GM23338 (cell line): ENCODE data around the gene SKIC8. TPM values are rescaled to one million over a fixed set of nuclear protein-coding genes. Genes with fewer than 3 reads are reported as not detected.
A peak's percentile ranks its signal among the peaks of the same experiment; 100 is the strongest.

Experiments
- ATAC-seq: fragments of 200-7000 bp; cut with Tn5 transposase; 3 replicates; pipeline ENCODE4 v1.9.1; 2020
- DNase-seq: peaks from one replicate; pipeline ENCODE4 v3.0.0-alpha.2; 2015; ENCODE audit warnings: low spot score
- H2AFZ ChIP-seq: fragments of 200-600 bp; sonication (generic); 2 replicates; pipeline ENCODE4 v1.8.0; 2016; ENCODE audit warnings: antibody characterized with exemption, mild to moderate bottlenecking, moderate library complexity
- H3F3A ChIP-seq: fragments of 200-600 bp; sonication (generic); replicated peaks from 2 replicates; pipeline ENCODE4 v1.8.0; 2017; ENCODE audit warnings: antibody characterized with exemption, mixed run types, low read depth
- H3K27ac ChIP-seq: fragments of 200-600 bp; sonication (generic); 2 replicates; pipeline ENCODE4 v1.6.1; 2016; ENCODE audit warnings: low read depth
- H3K27me3 ChIP-seq: fragments of 200-600 bp; sonication (generic); 2 replicates; pipeline ENCODE4 v1.8.0; 2016; ENCODE audit warnings: mild to moderate bottlenecking, mixed run types, moderate library complexity; ENCODE audit not compliant: insufficient read depth
- H3K36me3 ChIP-seq: fragments of 200-600 bp; sonication (generic); 2 replicates; pipeline ENCODE4 v1.8.0; 2016; ENCODE audit warnings: mild to moderate bottlenecking; ENCODE audit not compliant: insufficient read depth
- H3K4me1 ChIP-seq: fragments of 200-600 bp; sonication (generic); 2 replicates; pipeline ENCODE4 v1.8.0; 2016; ENCODE audit warnings: mild to moderate bottlenecking, moderate library complexity; ENCODE audit not compliant: insufficient read depth
- H3K4me2 ChIP-seq: fragments of 200-600 bp; sonication (generic); 2 replicates; pipeline ENCODE4 v1.7.1; 2017; ENCODE audit warnings: mixed run types
- H3K4me3 ChIP-seq: fragments of 200-600 bp; sonication (generic); 2 replicates; pipeline ENCODE4 v1.6.1; 2016; ENCODE audit warnings: mixed run types
- H3K79me2 ChIP-seq: fragments of 200-600 bp; sonication (generic); replicated peaks from 2 replicates; pipeline ENCODE4 v1.8.0; 2017; ENCODE audit warnings: mild to moderate bottlenecking; ENCODE audit not compliant: insufficient read depth
- H3K9me2 ChIP-seq: fragments of 200-600 bp; sonication (generic); 2 replicates; pipeline ENCODE4 v1.8.0; 2017; ENCODE audit not compliant: insufficient read depth
- H4K20me1 ChIP-seq: fragments of 200-600 bp; sonication (generic); replicated peaks from 2 replicates; pipeline ENCODE4 v1.8.0; 2017; ENCODE audit warnings: mild to moderate bottlenecking; ENCODE audit not compliant: insufficient read depth
- H3K27ac Mint-ChIP-seq: 2 replicates; pipeline ENCODE4 v1.8.0; 2020; ENCODE audit warnings: inconsistent platforms, mild to moderate bottlenecking, moderate library complexity, mixed read lengths
- H3K27me3 Mint-ChIP-seq: 3 replicates; pipeline ENCODE4 v1.8.0; 2022; ENCODE audit warnings: low read depth, mild to moderate bottlenecking, moderate library complexity, mixed read lengths, inconsistent platforms; ENCODE audit not compliant: insufficient read depth, poor library complexity
- H3K36me3 Mint-ChIP-seq: 3 replicates; pipeline ENCODE4 v1.8.0; 2021; ENCODE audit warnings: low read depth, mild to moderate bottlenecking, inconsistent platforms, moderate library complexity, mixed read lengths
- H3K4me1 Mint-ChIP-seq: 3 replicates; pipeline ENCODE4 v1.8.0; 2020; ENCODE audit warnings: mild to moderate bottlenecking, inconsistent platforms, mixed read lengths
- H3K4me3 Mint-ChIP-seq: 3 replicates; pipeline ENCODE4 v1.8.0; 2021; ENCODE audit warnings: moderate library complexity, mild to moderate bottlenecking, inconsistent platforms, mixed read lengths
- H3K9me3 Mint-ChIP-seq: 3 replicates; pipeline ENCODE4 v1.8.0; 2020; ENCODE audit warnings: moderate library complexity, mild to moderate bottlenecking, inconsistent platforms, mixed read lengths
- CTCF ChIP-seq, 2 experiments: fragments of 200-600 bp in 1 of 2; sonication (generic) in 1 of 2; conservative IDR thresholded peaks; 2 replicates each; pipeline versions ENCODE4 v1.5.1 to v1.6.1; 2016 to 2017; ENCODE audit warnings: antibody characterized with exemption in 2 of 2, low read depth in 2 of 2, mild to moderate bottlenecking in 2 of 2, moderate library complexity in 1 of 2
- ETS1 ChIP-seq: IDR thresholded peaks from 2 replicates; pipeline ENCODE4 v1.6.1; 2016; ENCODE audit warnings: antibody characterized with exemption
- EZH2phosphoT487 ChIP-seq: fragments of 200-600 bp; sonication (generic); IDR thresholded peaks from one replicate; pipeline ENCODE4 v1.8.1; 2018; ENCODE audit warnings: antibody characterized with exemption; ENCODE audit not compliant: unreplicated experiment
- NANOG ChIP-seq: IDR thresholded peaks from 2 replicates; pipeline ENCODE4 v1.6.1; 2016; ENCODE audit warnings: antibody characterized with exemption, borderline replicate concordance
- POLR2AphosphoS5 ChIP-seq: IDR thresholded peaks from 2 replicates; pipeline ENCODE4 v1.6.1; 2016; ENCODE audit warnings: antibody characterized with exemption, low read depth
- REST ChIP-seq: IDR thresholded peaks from one replicate; pipeline ENCODE4 v1.6.1; 2018; ENCODE audit warnings: antibody characterized with exemption; ENCODE audit not compliant: unreplicated experiment
- polyA plus RNA-seq: library from polyadenylated mRNA; unstranded; fragments of >200 nt; fragmentation: Nextera tagmentation; extraction: Ambion mirVana; gene quantifications from 2 replicates; pipeline ENCODE4 v1.2.1, GENCODE V29; 2016
- total RNA-seq: library from RNA; depleted of rRNA; stranded (reverse); fragments of >200 nt; shearing (Covaris generic); gene quantifications from 2 replicates; pipeline ENCODE4 v1.2.3, GENCODE V29; 2014

SKIC8 gene
- total and polyA plus RNA-seq, 2 experiments from 2014 or later, result 59.4 to 73.8 TPM

- TF ChIP-seq REST (no peak), ETS1 (no peak)
Measured at GRCh38 chr15:78290222-78290621, 9.2 kb downstream of the SKIC8 start (continued).

- peaks cover 2% of the 10 kb centered on the region for H3K27me3 Mint-ChIP-seq
Measured at GRCh38 chr15:78284758-78285157, 14.7 kb downstream of the SKIC8 start.

More at GRCh38 chr15:78284758-78285157, 14.7 kb downstream of the SKIC8 start:
- Mint-ChIP-seq H3K27ac (0 out of 2 replicates have a peak overlapping the region, but pooled peaks have one; percentile 34), H3K9me3 (no peaks in the 10 kb centered on the region), H3K4me1 (no peaks in the 10 kb centered on the region), H3K36me3 (peaks cover 5% of the 10 kb centered on the region; the same call in 1 of the 3 replicates), H3K4me3 (no peak overlapping the region)
- Histone ChIP-seq H3K4me3 (no peak overlapping the region), H3K79me2 (no peaks in the 10 kb centered on the region), H3K4me1 (no peaks in the 10 kb centered on the region), H3F3A (no peaks in the 10 kb centered on the region), H3K27me3 (no peaks in the 10 kb centered on the region), H4K20me1 (no peaks in the 10 kb centered on the region; the same call in 1 of the 2 replicates), H3K27ac (no peak overlapping the region), H3K4me2 (no peak overlapping the region), H2AFZ (no peak overlapping the region), H3K36me3 (peaks cover 10% of the 10 kb centered on the region), H3K9me2 (no peaks in the 10 kb centered on the region)
- ATAC-seq (peak; percentile 44; the same call in 2 of the 3 replicates), DNase-seq (no peak)
- TF ChIP-seq REST (no peak), NANOG (no peak), CTCF (conservative IDR thresholded peaks at IDR 0.05; ENCODE audit: low read depth in 2 of 2) (peak; percentile 32 to 51), EZH2phosphoT487 (no peak), POLR2AphosphoS5 (no peak)
